NCI-H1436 (cell line): Measurements from ENCODE around the gene GNAS-AS1.

ENCODE experiments used
- DNase-seq: peaks from one replicate; lab custom pipeline; 2025; lab: John Stamatoyannopoulos, UW

GNAS-AS1 gene

DNA sequence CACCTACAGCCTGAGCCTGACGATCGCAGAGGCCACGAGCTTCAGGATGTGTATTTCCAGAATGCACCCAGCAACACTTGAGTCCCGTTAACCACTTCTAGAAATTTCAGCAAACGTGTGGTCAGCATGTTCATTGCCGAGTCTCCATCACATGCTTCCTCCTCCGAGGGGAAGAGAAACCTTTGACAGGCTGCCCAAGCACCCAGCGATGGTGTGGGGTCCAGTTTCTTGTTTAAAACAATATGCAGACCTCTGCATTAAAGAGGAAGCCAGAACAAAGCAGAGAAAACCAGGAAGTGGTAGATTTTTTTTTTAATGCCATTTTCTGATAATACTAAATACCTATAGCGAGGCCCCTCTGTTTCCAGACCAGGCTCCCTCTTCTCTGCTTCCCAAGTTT lies 71.9 kb downstream of the GNAS-AS1 start:
- DNase-seq: no peak

- DNase-seq: no peak
Measured at GRCh38 chr20:58777657-58778056, 73.0 kb downstream of the GNAS-AS1 start.

GRCh38 chr20:58776109-58776508 lies 74.6 kb downstream of the GNAS-AS1 start:
- DNase-seq: no peak

- no peak for DNase-seq
Measured at GRCh38 chr20:58775371-58775770, 75.3 kb downstream of the GNAS-AS1 start.

DNA sequence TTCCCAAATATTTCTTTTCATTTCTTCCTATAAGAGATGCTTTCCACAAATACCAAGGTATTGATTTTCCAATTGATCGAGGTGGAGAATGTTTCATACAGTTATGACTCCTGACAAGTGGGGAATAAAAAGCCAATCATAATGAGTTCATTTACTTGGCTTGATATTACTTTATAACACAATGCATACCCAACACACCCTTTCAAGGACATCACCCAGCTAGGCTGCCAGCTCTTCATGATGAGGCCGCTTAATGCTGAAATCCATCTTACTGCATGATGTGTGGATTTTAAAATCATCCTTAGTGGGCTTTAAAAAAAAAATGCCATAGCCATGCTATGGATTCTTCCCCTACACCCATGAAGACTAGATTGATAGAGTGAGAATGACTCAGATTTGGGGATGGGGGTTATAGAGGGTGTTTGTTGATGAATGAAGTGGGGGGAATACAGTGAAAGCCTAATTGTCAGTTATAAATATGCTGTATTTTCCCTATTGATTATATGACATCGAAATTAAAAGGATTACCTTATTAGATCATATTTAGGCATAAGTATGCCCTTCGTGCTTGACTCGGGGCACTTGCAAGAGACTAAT lies 75.9 kb downstream of the GNAS-AS1 start:
- DNase-seq: no peak

- no peak for DNase-seq
Measured at GRCh38 chr20:58774214-58774613, 76.5 kb downstream of the GNAS-AS1 start.

GRCh38 chr20:58772786-58773185 lies 77.9 kb downstream of the GNAS-AS1 start:
- no peak for DNase-seq
